HUES64 (cell line): ENCODE measurements around the gene ACTR1B.

Experiments
- H3K27ac ChIP-seq: 2 replicates; pipeline ENCODE4 v1.7.0; 2013; ENCODE audit warnings: low read depth, low read length, inconsistent platforms
- H3K27me3 ChIP-seq: 2 replicates; pipeline ENCODE4 v1.6.1; 2013; ENCODE audit warnings: mild to moderate bottlenecking, low read length; ENCODE audit not compliant: insufficient read depth
- H3K36me3 ChIP-seq: 2 replicates; pipeline ENCODE4 v1.6.1; 2013; ENCODE audit warnings: mild to moderate bottlenecking, low read length; ENCODE audit not compliant: insufficient read depth
- H3K4me1 ChIP-seq: 2 replicates; pipeline ENCODE4 v1.6.1; 2013; ENCODE audit warnings: mild to moderate bottlenecking, low read length, moderate library complexity; ENCODE audit not compliant: insufficient read depth
- H3K4me3 ChIP-seq: 2 replicates; pipeline ENCODE4 v1.5.1; 2013; ENCODE audit warnings: mild to moderate bottlenecking, low read length, moderate library complexity
- H3K9ac ChIP-seq: 2 replicates; pipeline ENCODE4 v1.6.1; 2013; ENCODE audit warnings: mild to moderate bottlenecking, low read depth, low read length
- H3K9me3 ChIP-seq: 2 replicates; pipeline ENCODE4 v1.6.1; 2013; ENCODE audit warnings: low read depth, low read length; ENCODE audit not compliant: insufficient read depth
- WGBS: fragments of 150-250, 120-280 bp; methylation state at CpG from one replicate; pipeline ENCODE4 v1.1.7; 2013; ENCODE audit warnings: missing lambda C conversion rate; 5-methylcytosine and 5-hydroxymethylcytosine counted together

ACTR1B gene

DNA sequence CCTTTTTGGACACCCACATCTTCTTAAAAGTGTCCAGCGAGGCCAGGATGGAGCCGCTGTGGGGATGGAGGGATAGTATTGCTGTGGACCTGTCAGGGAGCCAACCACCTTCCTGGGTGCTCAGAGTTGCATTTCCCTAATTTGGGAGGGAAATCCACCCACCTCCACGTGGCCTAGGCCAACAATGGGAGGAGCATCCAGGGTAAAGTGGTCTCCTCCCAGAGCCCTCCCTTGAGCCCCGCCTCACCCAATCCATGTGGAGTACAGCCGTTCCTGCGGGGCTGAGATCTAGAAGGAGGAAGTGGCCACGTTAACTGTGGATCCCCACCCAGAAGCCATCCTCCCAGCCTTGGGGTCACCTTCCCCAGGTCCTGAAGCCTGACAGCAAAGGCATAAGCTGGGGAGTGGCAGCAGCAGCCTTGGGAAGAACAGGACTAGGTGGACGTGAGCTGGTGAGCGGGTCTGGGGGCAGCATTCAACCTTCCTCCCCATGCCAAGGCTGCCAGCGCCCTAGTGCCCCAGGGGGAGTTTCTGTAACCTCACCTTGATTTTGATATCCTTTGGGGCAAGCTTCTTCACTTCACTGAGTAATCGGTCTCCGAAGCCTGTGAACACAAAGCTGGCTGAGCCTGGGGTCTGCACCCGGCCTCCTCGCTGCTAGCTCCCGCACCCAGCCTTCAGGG lies 6.8 kb downstream of the ACTR1B start:
- no peaks in the 10 kb centered on the region for H3K27me3 ChIP-seq
- no peak overlapping the region for H3K27ac ChIP-seq
- 86% methylated on average over 13 of the region's 15 CpGs for WGBS
- H3K4me1 ChIP-seq: 0 out of 2 replicates have a peak, but pooled peaks cover 5% of the 10 kb centered on the region
- peaks cover 48% of the 10 kb centered on the region for H3K36me3 ChIP-seq
- no peak overlapping the region for H3K4me3 ChIP-seq
- no peaks in the 10 kb centered on the region for H3K9me3 ChIP-seq
- H3K9ac ChIP-seq: no peak overlapping the region

DNA sequence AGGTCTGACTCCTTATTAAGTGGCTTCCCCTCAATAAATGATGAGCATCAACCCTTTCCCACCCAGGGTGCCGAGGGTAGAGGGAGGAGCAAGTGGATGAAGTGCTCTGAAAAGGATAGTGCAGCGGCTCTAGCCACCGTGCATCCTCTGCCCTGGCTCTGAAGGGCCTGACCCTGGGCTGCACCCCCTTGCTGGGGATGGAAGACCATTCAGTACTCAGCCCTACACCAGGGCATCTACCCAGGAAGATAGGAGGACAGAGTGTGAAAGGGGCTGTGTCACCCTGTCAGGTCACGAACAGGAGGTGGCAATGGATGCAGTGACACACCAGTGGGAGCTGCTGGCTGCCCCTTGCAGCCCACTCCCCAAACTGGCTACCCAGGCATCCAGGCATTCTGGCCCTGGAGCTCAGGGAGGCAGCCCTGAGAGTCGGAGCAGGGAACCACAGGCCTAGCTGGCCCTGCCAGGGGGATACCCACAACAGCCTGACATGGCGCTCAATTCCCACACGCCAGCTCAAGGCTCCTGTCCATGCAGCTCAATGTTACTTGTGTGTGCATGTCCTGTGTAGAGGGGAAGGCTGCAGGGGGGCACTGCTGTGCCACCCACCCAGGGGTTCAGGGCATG lies 7.6 kb downstream of the ACTR1B start:
- Histone ChIP-seq H3K4me1 (no peaks in the 10 kb centered on the region), H3K27me3 (no peaks in the 10 kb centered on the region), H3K27ac (no peak overlapping the region), H3K9me3 (no peaks in the 10 kb centered on the region), H3K9ac (no peak overlapping the region), H3K36me3 (peaks cover 48% of the 10 kb centered on the region), H3K4me3 (no peak overlapping the region)
- 95% methylated on average over 7 of the region's 7 CpGs for WGBS

DNA sequence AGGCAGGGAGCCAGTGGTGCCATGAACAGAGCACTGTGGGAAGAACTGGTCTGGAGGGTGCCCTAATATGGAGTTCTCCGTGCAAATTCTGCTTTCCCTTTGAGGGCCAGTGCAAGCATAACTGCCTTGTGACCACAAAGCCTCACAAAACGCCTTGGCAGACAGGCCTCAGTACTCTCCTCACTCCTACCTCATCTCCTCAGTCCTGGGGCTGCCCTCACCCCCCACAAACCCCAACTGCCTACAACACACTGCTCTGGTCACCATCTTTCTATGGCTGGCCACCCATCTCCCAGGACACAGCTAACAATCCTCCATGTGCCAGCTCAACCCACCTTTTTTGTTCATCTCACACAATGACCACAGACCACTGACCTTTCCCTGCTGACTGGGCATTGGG lies 9.1 kb downstream of the ACTR1B start:
- H3K27me3 ChIP-seq: no peaks in the 10 kb centered on the region
- no peak overlapping the region for H3K9ac ChIP-seq
- no peak overlapping the region for H3K27ac ChIP-seq
- peaks cover 45% of the 10 kb centered on the region for H3K36me3 ChIP-seq
- WGBS: 86% methylated on average over 2 of the region's 2 CpGs
- no peak overlapping the region for H3K4me3 ChIP-seq
- no peaks in the 10 kb centered on the region for H3K9me3 ChIP-seq
- H3K4me1 ChIP-seq: no peaks in the 10 kb centered on the region

DNA sequence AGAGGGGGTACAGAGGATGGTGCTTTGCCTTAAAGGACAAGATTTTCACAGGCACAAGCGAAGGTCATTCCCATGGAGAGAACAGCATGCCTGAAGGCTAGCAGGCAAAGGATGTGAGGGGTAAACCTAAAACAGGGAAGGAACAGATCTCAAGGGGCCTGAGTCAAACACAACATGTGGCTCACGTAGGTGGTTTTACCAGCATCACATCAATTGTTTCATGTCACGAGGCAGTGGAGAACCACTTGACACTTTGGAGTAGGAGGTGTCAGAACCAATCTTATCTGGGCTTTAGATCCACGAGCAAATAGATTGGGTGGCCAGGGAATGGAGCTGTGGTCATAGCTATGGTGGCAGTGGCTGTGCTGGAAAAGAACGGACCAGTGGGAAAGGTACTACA lies 9.5 kb downstream of the ACTR1B start:
- no peak overlapping the region for H3K4me3 ChIP-seq
- H3K36me3 ChIP-seq: peaks cover 49% of the 10 kb centered on the region
- H3K9ac ChIP-seq: no peak overlapping the region
- 91% methylated on average over 5 of the region's 5 CpGs for WGBS
- H3K27me3 ChIP-seq: no peaks in the 10 kb centered on the region
- no peaks in the 10 kb centered on the region for H3K4me1 ChIP-seq
- no peak overlapping the region for H3K27ac ChIP-seq
- no peaks in the 10 kb centered on the region for H3K9me3 ChIP-seq

DNA sequence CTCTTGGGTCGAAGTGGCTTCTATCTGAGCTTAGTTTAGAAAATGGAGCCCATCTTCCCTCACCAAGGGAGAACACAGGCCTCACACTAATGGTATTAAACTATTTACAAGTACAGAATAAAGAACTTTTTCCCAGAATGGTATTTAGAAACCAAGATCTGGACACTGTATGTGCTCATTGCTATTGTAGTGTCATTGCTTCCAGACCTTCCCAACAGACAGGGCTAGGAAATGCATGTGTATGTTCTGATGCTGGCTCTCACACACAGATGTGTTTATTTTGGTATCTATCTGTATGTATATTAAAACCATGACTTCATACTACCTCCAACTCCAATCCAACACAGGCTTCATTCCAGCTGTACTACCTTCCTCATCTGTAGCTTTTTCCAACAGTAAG lies 10.0 kb downstream of the ACTR1B start:
- 91% methylated on average over 1 of the region's 1 CpG for WGBS

DNA sequence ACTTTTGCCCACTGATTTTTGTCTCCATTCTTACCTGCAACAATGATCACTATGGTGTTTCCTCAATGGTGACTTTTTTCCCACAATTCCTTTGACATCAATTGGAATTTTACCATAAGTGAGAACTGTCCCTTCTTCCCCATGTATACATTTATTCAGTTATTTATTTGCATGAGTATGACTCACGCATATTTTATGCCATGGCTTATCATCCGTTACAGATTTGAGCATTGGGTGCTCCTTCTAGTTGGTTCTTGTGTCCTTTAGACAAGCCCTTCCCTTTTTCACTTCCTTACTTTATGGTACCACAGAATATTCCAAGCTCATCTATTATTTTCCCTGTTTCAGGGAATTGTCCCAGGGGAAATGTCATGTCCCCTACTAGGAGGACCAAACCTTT lies 10.4 kb downstream of the ACTR1B start:
- peaks cover 49% of the 10 kb centered on the region for H3K36me3 ChIP-seq
- 93% methylated on average over 2 of the region's 2 CpGs for WGBS
- H3K9me3 ChIP-seq: no peaks in the 10 kb centered on the region
- H3K27ac ChIP-seq: no peak overlapping the region
- H3K4me3 ChIP-seq: no peak overlapping the region
- H3K4me1 ChIP-seq: no peaks in the 10 kb centered on the region
- no peak overlapping the region for H3K9ac ChIP-seq
- no peaks in the 10 kb centered on the region for H3K27me3 ChIP-seq

More for the DNA sequence above, 10.0 kb downstream of the ACTR1B start:
- Histone ChIP-seq H3K27me3 (no peaks in the 10 kb centered on the region), H3K9ac (no peak overlapping the region), H3K9me3 (no peaks in the 10 kb centered on the region), H3K4me1 (no peaks in the 10 kb centered on the region), H3K36me3 (peaks cover 49% of the 10 kb centered on the region), H3K27ac (no peak overlapping the region), H3K4me3 (no peak overlapping the region)

DNA sequence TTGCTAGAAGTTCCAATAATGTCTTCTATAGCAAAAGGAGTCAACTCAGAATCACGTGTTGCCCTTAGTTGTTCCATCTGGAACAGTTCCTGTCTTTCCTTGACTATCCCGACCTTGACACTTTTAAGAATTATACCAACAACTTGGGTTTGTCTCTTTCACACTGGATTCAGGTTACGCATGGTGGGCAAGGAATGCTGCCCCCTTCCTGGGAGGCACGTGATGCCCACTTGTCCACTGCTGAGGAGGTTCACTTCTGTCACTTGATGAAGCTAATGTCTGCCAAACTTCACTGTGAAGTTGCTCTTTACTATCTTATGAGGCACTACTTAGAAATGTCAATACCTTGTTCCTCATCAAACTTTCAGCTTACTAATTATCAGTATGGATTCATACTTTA lies 12.7 kb downstream of the ACTR1B start:
- 90% methylated on average over 4 of the region's 4 CpGs for WGBS
- Histone ChIP-seq H3K9me3 (no peaks in the 10 kb centered on the region), H3K4me3 (no peak overlapping the region), H3K27me3 (no peaks in the 10 kb centered on the region), H3K36me3 (peaks cover 43% of the 10 kb centered on the region), H3K9ac (no peak overlapping the region), H3K27ac (no peak overlapping the region), H3K4me1 (no peaks in the 10 kb centered on the region; the same call in 1 of the 2 replicates)

DNA sequence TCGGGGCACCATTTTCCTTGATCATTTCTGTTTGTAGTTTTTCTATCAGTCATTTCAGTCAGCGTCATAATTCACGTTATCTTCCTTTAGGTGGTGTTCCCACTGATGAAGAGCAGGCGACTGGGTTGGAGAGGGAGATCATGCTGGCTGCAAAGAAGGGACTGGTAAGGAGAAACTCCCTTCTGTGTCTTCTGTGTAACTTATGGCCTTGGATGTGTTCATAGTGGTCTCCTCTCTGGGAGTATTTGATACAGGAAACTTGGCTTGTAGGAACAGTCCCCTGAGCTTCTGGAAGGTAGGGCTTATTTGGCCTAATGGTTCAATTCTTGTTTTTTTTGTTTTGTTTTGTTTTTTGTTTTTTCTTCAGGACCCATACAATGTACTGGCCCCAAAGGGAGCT lies 16.9 kb downstream of the ACTR1B start:
- peak overlapping the region; percentile 85 for H3K4me3 ChIP-seq

DNA sequence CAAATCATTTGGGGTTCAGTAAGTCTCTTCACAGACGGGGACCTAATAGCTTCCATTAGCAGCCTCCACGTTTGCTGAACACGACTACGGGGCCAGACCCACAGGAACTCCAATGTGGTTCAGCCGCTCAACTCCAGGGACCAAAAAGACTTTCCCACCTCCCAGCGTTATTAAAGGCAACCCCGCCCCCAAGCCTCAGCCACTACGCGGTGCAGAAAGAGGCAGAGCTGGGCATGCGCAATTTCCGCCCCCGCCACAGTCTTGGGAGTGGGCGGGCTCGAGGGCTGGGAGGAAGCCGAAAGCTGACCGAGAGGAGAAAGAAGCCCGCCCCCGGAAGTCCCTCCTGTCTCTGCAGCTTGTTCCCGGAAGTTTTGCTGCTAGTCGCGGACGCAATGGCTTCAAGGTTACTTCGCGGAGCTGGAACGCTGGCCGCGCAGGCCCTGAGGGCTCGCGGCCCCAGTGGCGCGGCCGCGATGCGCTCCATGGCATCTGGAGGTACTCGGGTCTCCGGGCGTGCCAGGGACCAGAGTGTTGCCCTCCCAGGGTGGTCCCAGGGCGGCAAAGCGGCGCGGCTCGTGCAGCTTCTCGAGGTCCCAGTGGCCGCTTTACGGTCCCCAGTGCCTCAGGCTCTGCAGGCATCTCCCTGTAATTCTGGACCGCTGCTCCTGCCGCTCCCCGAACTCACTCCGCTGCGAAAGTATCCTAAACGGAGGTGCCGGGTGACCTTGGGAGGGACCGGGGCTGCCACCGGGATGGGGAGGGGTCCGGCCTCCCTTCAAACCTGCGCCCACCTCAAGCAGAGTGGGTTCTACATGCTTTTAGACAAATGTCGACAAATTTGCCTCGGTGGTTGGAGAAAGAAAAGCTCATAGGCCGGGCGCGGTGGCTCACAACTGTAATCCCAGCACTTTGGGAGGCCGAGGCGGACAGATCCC lies 17.9 kb downstream of the ACTR1B start, which contains the start of gene COX5B:
TSS of gene COX5B (plus strand) at position 368 of the 935 bp plus-strand sequence. CDS start at position 393, 25 bp downstream.
- Histone ChIP-seq H3K27ac (peak within 1 kb of the TSS; percentile 85), H3K4me1 (peaks cover 8% of the 10 kb centered on the region; the same call in 1 of the 2 replicates)
- 2% methylated on average over 63 of the region's 63 CpGs for WGBS

More for the DNA sequence above, 16.9 kb downstream of the ACTR1B start:
- no peak overlapping the region for H3K9ac ChIP-seq
- no peaks in the 10 kb centered on the region for H3K9me3 ChIP-seq
- peaks cover 31% of the 10 kb centered on the region for H3K36me3 ChIP-seq
- H3K4me1 ChIP-seq: peaks cover 8% of the 10 kb centered on the region; the same call in 1 of the 2 replicates
- H3K27ac ChIP-seq: no peak overlapping the region
- H3K27me3 ChIP-seq: no peaks in the 10 kb centered on the region
- WGBS: 91% methylated on average over 4 of the region's 4 CpGs

DNA sequence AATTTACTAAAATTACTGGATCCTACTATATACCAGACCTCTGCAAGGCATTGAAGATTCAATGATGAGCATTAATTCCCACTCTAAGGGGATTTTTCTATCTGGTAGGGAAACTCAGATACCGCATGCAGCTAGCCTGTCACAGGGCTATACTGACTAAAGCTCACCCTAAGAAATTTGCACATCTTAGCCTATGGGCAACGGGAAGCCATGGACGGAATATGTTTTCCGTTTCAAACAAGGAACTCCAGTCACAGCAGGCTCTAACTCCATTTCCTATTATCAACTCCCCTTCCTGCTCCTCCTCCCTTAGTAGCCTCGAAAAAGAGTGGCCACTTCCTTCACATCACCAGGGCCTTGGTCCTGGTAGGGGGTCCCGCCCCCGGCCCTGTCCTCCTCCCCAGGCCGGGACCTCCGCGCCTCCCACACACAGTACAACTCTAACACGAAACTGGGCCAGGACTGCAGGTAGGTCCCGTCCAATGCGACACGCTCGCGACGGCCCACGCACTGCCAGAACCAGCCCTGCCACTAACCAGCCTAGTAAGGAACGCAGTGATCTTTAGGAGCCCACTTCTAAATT lies 18.6 kb downstream of the ACTR1B start:
- H3K4me3 ChIP-seq: peak overlapping the region; percentile 85
- H3K27me3 ChIP-seq: no peaks in the 10 kb centered on the region
- no peaks in the 10 kb centered on the region for H3K9me3 ChIP-seq
- H3K36me3 ChIP-seq: peaks cover 31% of the 10 kb centered on the region
- WGBS: 7% methylated on average over 19 of the region's 19 CpGs
- H3K9ac ChIP-seq: peak overlapping the region; percentile 69
- peak overlapping the region; percentile 85 for H3K27ac ChIP-seq
- peaks cover 8% of the 10 kb centered on the region; the same call in 1 of the 2 replicates for H3K4me1 ChIP-seq

More for the DNA sequence above, 17.9 kb downstream of the ACTR1B start, which contains the start of gene COX5B:
- Histone ChIP-seq H3K27me3 (no peaks in the 10 kb centered on the region), H3K9ac (peak within 1 kb of the TSS; percentile 85), H3K9me3 (no peaks in the 10 kb centered on the region), H3K4me3 (peak within 1 kb of the TSS; percentile 85), H3K36me3 (peaks cover 31% of the 10 kb centered on the region)
